ENCODE data around the gene NAA20.

NAA20 gene

DNA sequence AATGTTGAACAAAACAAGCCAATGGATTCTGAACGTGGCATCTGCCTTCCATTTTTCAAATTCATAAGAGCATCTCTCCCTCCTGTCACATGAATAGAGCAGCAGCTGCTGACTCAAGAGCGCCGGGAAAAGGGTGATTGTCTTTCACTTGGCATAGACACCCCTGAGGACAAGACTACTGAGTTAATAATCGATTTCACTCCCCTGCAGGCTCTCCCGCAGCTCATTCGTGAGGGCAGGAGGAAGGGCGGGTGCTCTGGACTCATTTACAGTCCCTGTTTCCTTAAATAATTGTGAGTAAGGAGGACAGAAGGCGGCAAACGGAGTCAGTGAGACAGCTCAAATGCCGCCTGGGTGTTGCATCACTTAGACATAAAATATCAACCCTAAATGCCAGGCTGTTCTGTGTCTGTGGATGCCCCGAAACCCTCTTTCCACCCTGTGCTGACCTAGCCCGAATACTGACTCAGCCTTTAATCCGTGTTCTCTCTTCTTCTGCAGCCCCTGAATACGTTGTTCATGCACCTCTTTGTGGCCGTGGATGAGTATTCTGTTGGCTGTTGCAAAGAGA is 56.7 kb downstream of the NAA20 start:
- Mint-ChIP-seq H3K36me3 (no peaks in the 10 kb centered on the region), H3K9me3 (no peaks in the 10 kb centered on the region), H3K4me1 (no peaks in the 10 kb centered on the region), H3K4me3 (no peak overlapping the region), H3K27ac (no peak overlapping the region)
- DNase-seq (ENCODE audit: low spot score in 2 of 2) (no peak), ATAC-seq (no peak)

DNA sequence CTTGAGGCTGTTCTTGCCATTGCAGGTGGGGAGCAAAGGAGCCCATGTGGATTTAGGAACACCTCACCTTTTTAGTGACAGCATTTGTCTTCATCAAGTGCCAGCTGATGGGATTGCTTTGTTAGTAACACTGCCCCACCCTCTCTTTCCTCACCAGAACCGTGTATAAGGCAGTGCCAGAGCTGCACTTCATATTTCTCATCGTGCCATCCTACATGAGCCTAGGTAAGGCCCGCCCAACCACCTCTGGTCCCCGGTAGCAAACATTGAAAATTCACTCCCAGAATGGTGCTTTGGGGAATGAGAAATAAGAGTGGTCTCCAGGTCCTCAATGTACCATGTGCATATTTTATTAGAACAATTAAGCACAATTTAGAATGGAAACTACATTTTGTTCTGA is 57.9 kb downstream of the NAA20 start:
- ATAC-seq (no peak), DNase-seq (ENCODE audit: low spot score in 2 of 2) (no peak)
- no peaks in the 10 kb centered on the region for H3K9me3 Mint-ChIP-seq
- no peaks in the 10 kb centered on the region for H3K36me3 Mint-ChIP-seq
- H3K4me1 Mint-ChIP-seq: no peaks in the 10 kb centered on the region
- H3K4me3 Mint-ChIP-seq: no peak overlapping the region
- no peak overlapping the region for H3K27ac Mint-ChIP-seq

DNA sequence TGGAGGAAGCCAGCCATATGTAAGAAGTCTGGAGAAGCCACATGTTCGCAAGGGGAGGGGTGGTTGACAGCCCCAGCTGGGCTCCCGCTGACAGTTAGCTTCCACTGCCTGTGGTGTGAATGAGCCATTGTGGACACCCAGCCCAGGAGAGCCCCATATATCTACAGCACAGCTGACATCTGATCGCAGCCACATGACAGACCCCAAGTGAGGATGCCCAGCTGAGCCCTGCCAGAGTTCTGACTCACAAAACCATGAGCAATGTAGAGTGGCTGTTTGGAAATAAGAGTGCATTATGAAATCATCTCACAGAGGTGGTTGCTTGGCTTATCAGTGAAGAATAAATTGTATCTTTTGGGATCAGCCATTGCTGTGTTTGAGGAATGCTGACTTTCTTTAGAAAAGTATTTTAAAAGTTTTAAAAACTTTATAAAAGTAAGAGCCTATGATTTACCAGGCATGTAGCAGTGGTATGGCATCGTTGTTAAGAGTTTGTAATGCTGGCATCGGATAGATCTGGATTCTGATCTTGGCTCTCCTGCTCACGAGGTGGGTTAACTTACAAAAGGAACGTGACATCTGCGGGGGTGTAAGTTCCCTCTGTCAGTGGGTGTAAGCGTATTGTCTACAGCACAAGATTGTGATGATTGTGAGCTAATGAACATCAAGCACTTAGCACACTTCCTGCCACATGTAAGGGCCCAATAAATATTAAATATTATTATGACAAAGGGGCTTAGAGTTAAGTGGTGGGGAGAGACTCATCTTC is 59.3 kb downstream of the NAA20 start:
- no peak overlapping the region for H3K4me3 Mint-ChIP-seq
- H3K4me1 Mint-ChIP-seq: no peaks in the 10 kb centered on the region
- peak; percentile 24 for ATAC-seq
- DNase-seq (ENCODE audit: low spot score in 2 of 2): no peak
- no peaks in the 10 kb centered on the region for H3K9me3 Mint-ChIP-seq
- H3K36me3 Mint-ChIP-seq: no peaks in the 10 kb centered on the region
- no peak overlapping the region for H3K27ac Mint-ChIP-seq

DNA sequence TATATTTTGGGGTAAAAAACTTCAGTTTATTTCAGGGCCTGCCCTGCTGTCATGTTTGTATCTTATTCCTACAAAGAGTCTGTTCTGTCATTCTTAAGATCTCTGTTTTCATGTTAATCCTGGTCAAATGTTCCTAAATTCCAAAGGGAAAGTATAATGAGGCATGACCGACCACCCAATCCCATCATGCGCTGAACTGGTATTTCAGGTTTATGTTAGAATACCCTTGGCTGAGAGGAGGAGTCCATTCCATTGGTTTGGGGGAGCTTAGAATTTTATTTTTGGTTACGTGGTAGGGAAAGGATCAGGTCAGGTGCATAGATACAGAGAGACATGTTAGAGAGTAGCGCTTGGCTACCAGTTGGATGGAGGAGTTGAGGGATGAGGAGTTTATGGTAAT is 60.9 kb downstream of the NAA20 start:
- DNase-seq (ENCODE audit: low spot score in 2 of 2): no peak
- ATAC-seq: no peak
- Mint-ChIP-seq H3K4me1 (no peaks in the 10 kb centered on the region), H3K9me3 (no peaks in the 10 kb centered on the region), H3K27ac (no peak overlapping the region), H3K4me3 (no peak overlapping the region), H3K36me3 (no peaks in the 10 kb centered on the region)

DNA sequence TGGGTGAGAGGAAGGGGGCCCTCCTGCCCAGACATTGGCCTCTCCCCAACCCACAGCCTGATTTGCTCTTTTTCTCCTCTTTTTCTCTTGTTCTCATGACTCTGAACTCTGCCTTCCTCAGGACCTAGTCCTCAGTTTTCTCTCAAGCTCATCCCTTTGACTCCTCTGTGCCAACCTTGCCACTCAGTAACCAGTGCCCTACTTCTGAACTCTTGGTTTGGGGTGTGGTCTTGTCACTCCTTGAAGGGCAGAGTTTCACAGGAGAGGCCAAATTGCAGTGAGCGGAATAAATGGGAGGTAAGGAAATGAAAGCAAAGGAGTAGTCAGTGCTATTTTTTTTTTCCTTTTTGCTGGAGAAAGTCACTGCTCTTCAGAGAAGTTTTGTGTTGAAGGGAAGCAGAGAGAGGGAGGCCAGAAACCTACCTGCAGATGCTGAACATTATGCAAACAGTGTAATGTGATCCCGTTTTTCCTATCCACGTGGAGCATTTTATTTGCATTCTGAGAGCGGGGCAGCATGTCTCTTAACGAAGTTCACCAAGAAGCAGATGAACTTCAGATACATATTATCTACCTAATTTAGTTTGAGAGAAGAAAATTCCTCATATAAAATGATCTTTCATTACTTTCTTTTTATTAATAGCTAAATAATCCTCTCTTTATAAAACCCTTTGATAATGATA is 62.1 kb downstream of the NAA20 start:
- Mint-ChIP-seq H3K4me1 (no peaks in the 10 kb centered on the region), H3K9me3 (no peaks in the 10 kb centered on the region), H3K4me3 (no peak overlapping the region), H3K27ac (no peak overlapping the region), H3K36me3 (no peaks in the 10 kb centered on the region)
- ATAC-seq (no peak), DNase-seq (ENCODE audit: low spot score in 2 of 2) (no peak)
